GM18508 (cell line): ENCODE results near the gene MUCL3.
"Not testable (repeated sequence)": the region's sequence is repeated elsewhere in the genome, so short reads cannot be mapped to it uniquely, and the experiment has no call there.

Experiments used
- ATAC-seq: cut with Tn5 transposase; IDR thresholded peaks from one replicate; pipeline ENCODE4 v1.9.1; 2021; ENCODE audit warnings: moderate number of reproducible peaks; ENCODE audit not compliant: insufficient read depth, unreplicated experiment

Gene MUCL3

DNA sequence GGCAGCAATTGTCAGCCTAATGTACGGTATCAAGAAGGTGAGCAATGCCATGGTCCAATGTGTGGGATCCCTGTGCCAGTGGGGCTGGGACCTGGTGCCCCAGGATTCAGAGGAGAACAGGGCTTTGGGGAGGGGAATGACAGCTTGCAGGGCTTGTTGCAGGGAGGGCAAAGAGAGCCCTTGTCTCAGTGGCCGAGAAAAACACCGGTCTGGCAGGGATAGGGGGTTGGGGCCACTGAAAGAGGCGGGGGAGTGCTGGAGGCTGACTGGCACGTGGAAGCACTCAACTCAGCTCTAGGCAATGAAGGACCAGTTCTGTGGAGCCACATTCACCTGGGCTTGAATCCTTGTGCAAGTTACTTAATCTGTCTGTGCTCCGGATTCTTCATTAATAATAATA is 3.5 kb upstream of the MUCL3 start:
- no peak for ATAC-seq

DNA sequence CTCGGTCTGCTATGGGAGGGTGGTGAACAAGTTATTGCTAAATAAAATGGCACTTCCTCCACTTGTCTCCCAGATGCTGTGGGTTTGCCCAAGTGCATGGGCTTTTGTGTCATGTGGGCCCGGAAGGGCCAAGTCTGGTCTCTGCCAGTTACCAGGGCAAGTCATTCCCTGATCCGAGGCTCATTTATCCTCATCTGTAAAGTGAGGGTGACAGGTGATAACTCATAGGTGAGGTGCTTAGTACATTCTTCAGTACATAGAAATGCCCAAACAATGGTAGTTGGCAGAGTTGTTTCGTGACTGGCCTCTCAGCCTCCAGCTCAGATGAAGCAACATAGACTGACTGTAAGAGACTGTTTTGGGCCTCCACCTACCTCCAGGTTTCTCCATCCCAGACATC is 2.0 kb upstream of the MUCL3 start:
- no peak for ATAC-seq

DNA sequence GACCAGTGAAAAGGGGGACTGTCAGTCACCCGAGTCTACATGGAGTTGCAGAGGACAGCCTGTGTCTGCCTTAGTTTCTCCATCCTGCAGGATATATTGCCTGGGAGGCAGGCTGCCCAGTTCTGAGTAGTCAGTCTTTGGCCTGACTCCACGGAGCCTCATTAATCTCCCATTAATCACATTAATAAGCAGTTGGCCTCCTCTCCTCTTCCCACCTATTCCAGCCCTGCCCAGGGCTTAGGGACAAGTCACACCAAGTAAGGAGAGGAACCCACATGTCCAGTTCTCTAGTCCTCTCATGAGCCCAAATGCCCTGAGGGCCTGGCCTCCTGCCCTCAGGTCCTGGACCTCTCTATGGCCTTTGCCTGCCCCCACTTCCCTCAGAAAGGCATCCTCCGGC is 1.3 kb upstream of the MUCL3 start:
- ATAC-seq, result no peak

DNA sequence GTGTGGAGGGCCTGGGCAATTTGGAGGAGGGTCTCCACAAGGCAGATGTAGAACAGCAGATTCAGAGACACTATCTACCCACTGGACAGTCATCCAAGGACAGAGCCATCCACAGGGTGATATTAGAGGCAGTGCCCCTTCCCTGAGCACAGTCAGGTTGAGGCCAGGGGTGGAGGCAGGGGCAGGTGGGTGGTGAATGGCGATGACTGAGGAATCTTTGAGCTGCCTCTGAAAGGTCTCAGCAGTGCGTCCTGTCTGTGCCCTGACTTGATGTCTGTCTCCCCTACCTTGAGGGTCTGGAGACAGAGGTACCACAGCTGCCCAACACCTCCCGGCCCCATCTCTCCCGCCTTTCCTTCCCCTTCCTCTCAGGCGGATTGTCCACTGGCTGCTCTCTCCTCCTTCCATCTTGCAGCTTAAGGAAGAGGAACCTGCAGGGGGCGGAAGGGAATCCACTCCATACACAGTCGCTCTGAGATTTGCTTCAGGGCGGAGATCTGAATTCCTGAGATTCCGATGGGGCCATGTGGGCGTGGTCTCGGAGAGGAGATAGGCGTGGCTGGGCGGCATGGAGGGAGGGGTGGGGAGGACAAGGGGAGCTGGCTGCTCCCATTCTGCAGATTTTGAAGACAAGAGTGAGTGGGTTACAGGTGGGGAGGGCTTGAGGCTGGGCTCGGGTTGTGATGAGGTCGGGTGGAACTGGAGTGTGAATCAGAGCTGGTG is 1.7 kb downstream of the MUCL3 start:
- ATAC-seq, result no peak

DNA sequence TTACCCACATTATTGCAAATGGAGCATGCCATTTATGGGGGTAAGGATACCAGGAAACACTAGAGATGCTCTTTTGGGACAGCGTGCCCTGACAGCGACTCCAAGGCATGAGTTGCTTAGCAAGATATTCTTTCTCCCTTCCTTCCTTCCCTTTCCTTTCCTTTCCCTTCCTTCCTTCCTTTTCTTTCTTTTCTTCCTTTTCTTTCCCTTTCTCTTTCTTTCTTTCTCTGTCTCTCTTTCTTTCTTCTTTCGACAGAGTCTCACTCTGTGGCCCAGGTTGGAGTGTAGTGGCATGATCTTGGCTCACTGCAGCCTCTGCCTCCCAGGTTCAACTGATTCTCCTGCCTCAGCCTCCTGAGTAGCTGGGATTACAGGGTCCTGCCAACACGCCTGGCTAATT is 3.3 kb downstream of the MUCL3 start:
- no peak for ATAC-seq

DNA sequence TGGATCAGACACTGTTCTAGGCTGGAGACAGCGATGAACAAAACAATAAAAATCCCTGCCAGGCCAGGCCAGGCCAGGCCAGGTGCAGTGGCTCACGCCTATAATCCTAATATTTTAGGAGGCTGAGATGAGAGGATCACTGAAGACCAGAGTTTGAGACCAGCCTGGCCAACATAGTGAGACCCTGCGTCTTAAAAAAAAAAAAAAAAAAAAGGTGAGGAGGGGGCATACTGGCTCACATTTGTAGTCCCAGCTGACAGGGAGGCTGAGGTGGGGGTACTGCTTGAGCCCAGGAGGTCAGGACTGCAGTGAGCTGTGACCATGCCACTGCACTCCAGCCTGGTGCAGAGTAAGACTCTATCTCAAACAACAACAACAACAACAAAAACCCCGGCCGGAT is 4.5 kb downstream of the MUCL3 start:
- no peak for ATAC-seq

DNA sequence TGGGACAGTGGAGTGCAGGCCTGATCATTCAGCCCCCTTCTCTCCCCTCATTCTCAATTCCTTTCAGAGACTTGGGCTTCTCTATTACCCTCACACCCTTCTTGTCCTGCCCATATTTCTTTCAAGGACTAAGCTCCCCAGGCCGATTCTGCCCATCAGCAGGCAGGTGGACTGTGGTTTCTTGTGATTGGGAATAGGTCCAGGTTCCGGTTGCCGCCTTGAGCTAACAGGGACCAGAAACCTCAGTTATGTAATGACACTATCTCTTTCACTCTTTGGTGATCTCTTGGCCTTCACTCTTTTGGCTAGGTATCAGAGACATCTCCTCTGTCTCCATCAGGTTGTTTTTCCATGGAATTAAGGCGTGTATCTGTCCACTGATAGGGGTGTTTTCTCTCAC is 6.5 kb downstream of the MUCL3 start:
- ATAC-seq, result no peak

DNA sequence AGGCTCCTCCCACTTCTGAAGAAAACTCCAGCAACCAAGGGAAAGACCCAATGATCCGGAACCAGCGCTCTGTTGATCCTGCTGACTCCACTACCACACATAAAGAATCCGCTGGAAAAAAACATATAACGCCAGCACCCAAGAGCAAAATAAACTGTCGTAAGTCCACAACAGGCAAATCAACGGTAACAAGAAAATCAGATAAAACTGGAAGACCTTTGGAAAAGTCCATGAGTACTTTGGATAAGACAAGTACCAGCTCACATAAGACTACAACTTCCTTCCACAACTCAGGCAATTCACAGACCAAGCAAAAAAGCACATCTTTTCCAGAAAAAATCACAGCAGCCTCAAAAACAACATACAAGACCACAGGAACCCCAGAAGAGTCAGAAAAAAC is 8.0 kb downstream of the MUCL3 start:
- no peak for ATAC-seq

DNA sequence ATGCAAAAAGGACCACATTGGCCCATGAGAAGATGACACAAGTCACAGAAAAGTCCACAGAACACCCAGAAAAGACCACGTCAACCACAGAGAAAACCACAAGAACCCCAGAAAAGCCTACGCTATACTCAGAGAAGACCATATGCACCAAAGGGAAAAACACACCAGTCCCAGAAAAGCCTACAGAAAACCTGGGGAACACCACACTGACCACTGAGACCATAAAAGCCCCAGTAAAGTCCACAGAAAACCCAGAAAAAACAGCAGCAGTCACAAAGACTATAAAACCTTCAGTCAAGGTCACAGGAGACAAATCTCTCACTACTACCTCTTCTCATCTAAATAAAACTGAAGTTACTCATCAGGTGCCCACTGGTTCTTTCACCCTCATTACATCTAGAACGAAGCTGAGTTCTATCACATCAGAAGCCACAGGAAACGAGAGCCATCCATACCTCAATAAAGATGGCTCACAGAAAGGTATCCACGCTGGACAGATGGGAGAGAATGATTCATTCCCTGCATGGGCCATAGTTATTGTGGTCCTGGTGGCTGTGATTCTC is 11.2 kb downstream of the MUCL3 start:
- no peak for ATAC-seq

DNA sequence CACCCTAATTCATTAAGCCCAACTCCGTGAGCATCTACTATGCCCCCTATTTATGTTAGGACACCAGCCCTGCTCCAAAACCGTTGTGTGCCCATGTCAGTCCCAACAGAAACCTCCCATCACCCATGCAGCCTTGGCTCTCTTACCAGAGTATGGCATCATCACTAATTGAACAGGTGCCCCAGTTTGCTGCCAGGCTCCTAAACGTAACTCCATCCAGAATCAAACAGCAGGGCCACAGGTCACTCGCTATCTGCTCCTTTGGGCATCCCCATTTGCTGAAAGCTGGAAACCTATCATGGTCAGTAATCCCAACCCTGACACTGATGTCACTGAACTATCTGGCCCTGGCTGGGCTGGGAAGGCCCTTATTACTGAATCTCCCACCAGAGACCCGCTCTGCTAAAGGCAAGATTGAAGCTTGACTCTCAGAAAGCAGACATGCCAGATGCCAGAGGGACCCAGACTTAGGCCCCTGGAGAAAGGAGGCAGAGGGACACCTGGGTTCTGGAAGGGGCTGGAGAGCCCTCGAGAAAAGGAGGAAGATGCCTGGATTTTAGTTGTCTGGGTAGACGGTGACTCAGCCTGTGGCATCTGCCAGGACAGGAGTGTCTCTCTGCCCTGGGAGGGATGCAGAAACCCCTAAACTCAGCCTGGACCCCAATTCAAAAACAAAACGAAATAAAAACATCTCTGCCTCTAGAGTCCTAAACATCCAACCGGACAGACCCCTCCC is 14.0 kb downstream of the MUCL3 start:
- no peak for ATAC-seq

DNA sequence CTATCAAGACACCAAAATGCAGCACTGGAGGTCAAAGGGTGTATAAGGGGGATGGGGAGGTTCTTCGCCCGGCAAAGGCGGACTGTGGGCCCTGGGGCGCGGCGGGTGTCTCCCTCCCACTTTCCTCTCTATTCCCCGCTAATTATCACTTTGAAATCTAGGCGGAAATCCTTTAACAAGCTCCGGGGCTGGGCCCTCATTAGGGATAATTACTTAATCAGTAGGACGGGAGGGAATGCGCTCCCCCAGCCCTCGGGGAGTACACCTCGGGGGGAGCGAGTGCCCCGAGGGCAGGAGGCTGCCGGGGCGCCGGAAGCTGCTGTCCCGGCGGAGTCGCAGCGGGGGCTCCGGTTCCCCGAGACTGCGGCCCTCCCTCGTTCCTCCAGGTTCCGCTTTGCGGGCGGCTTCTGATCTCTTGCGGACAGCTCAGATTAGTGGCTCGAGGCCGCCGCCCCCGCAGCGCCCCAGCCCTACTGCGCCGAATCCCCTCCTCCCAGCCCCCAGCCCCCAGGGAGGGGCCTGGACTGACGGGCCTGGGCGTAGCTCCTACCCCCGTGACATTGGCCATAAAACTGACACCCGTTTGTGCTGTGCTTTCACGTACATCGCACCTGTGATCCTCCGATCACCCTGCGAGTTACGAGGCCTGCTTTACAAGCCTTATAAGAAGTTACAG is 14.7 kb downstream of the MUCL3 start:
- ATAC-seq, result no peak

DNA sequence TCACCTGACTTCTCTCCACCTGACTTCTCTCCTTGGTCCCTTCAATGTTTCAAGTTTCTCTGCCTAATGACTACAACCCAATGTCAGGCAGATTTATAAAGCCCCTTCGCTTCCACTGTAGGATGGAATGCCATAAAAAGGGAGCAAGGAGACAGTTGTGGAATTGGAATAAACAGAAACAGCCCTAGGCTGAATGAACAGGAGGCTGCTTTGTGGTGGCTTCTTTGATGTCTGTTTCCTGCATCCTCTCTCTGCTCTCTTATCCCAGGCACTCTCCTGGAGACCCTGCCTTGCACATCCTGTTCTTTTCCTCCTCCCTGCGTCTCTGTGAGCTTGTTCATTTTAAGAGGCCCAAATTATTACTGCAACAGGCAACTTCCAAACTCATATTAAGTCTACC is 16.9 kb downstream of the MUCL3 start:
- ATAC-seq, result no peak

DNA sequence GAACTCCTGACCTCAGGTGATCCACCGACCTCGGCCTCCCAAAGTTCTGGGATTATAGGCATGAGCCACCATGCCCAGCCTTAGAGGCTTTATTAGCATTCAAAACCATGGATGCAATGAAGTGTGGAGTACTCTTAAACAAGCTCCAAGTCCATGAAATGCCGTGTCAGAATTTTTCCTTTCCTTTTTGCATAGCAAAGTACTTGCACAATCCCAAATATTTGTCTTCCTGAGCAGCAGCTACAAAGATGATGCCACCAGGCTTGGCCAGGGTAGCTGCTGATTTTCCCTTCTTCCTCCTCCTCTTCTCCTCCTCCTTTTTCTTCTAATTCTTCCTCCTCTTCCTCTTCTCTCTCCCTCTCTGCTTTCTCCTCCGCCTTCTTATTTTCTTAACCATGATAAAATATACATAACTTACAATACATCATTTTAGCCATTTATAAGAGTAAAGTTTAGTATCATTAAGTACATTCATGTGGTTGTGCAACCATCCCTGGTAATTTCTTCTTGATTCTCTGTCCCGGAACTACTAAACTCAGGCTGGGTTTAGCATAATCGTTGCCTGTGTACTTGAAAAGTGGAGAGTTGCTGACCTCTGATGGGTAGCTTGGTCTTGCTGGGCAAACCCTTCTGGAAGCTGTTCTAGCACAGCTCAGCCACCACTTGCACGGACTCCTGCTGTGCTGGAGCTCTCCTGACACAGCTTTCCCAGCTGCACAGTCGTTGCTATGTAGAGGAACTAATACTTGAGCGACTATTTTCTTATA is 20.3 kb downstream of the MUCL3 start:
- ATAC-seq, result no peak

DNA sequence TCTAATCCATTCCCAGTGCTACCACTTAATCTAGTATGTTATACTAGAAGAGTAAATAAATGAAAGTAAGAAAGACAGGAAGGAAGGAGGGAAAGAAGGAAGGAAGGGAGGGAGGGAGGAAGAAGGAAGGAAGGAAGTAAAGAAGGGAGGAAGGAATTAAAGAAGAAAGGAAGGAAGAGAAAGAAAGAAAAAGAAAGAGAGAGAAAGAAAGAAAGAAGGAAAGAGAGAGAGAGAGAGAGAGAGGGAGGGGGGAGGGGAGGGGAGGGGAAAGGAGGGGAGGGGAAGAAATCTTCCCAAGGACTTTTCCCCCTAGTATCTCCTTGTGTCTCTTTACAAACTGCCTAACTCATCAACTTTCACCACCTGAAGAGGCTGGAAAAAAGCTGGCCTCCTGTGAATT is 21.9 kb downstream of the MUCL3 start:
- ATAC-seq, result no peak

DNA sequence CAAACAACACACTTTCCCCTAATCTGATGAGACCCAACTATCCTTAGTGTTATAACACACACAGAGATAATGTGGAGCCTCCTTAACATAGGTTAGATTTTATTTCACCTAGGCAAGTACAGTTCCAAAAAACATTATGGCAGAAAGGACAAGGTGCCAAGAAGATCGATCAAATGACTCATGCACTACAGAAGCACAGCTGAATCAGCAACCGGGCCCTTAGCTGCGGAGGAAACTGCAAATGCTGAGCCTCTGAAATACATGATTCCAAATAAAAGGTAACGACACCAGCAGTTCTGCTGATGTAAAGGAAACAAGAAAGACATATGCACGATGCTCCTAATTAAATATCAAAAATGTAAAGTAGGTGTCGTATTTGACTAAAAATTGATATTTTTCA is 22.9 kb downstream of the MUCL3 start:
- no peak for ATAC-seq

DNA sequence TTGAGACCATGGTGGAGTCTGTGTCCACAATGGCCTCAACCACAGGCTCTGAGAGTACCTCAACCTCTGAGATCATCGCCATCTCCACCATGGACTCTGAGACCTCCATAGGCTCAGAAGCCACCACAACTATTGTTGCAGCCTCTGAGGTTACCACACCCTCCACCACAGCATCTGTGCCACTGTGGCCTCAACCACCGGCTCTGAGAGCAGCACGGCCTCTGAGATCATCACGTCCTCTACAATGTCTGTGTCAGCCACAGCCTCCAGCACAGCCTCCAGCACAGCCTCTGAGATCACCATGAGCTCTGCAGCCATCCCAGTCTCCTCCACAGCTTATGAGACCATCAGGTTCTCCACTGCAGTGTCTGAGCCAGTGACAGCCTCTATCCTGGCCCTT is 23.3 kb downstream of the MUCL3 start:
- no peak for ATAC-seq

DNA sequence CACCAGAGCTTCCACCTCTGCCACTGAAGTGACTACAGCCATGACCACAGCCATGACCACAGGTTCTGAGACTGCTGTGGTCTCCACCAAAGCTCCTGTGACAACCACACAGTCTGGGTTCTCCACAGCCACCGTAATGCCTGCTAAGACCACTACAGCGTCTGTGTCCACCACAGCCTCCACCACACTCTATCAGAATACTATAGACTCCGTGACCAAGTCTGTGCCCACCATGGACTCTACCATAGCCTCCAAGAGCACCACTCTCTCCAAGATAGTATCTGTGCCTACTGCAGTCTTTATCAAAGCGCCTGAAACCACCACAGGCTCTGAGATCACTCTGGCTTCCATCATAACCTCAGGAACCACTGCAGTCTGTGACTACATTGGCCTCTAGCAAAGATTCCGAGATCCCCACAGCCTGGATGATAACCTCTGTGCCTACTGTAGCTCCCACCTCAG is 24.4 kb downstream of the MUCL3 start:
- no peak for ATAC-seq

DNA sequence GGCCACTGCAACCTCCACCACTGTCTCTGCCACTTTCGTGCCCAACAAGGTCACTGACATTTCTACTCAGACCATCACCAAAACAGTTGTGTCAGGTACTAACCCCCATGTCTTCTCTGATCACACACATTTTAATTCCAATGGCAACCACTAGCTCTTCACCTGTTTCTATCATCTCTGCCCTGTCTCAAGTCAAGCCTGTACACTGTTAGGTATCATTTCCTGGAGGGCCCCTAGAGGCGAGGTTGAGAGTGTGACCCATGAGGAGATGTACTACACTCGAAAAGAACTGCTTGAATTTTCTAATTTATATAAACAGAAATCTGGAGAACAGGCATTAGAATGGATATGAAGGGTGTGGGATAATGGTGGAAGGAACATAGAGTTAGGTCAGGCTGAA is 25.4 kb downstream of the MUCL3 start:
- ATAC-seq, result no peak

DNA sequence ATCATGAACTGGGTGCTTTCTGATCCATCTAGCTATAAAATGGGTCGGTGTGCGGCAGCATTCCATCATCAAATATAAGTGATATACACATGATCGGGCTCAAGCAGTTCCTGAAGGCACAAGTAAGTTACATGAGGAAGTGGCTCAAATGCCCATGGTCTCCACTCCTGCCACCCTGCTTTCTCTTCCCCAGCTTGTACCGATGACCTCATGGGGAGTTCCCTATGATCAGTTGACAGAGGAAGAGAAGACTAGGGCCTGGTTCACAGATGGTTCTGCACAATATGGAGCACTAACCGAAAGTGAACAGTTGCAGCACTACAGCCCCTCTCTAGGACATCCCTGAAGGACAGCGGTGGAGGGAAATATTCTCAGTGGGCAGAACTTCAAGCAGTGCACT is 28.4 kb downstream of the MUCL3 start:
- ATAC-seq, result not testable (repeated sequence)

DNA sequence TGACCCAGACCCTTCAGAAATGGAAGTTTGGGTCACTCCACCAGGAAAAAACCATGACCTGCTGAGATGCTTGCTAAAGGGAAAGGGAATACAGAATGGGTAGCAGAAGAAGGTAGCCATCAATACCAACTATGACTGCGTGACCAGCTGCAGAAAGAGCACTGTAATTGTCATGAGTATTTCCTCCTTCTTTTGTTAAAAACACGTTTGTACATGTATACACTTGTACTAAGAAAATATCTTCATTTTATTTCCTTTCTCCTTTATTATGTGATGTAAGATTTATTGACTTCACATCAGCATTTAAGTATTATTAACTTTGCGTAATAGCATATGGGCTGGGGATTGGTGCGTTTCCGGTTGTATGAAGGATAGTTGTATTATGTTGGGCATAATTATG is 30.2 kb downstream of the MUCL3 start:
- no peak for ATAC-seq
